Neural cell (in vitro differentiated cells): ENCODE measurements around the gene CA11. TPM values are rescaled to one million over a fixed set of nuclear protein-coding genes. Genes with fewer than 3 reads are reported as not detected.

Experiments
- H2AFZ ChIP-seq: fragments of 200-600, 300-800 bp; sonication (generic), shearing (Covaris generic); 2 replicates; pipeline ENCODE4 v1.6.0; 2014; ENCODE audit warnings: low read depth, mild to moderate bottlenecking, antibody characterized with exemption, low read length, moderate library complexity
- H3F3A ChIP-seq: fragments of 200-600 bp; shearing (Covaris generic); 2 replicates; pipeline ENCODE4 v1.6.1; 2016; ENCODE audit warnings: mild to moderate bottlenecking, moderate library complexity, mixed read lengths, antibody characterized with exemption, low read length; ENCODE audit not compliant: insufficient read depth, poor library complexity, severe bottlenecking
- H3K27ac ChIP-seq: fragments of 200-600, 300-800 bp; sonication (generic), shearing (Covaris generic); 2 replicates; pipeline ENCODE4 v1.5.1; 2014; ENCODE audit warnings: mild to moderate bottlenecking, low read length, moderate library complexity
- H3K27me3 ChIP-seq: fragments of 300-800, 200-600 bp; sonication (generic), shearing (Covaris generic); 2 replicates; pipeline ENCODE4 v1.6.0; 2014; ENCODE audit warnings: mild to moderate bottlenecking, low read depth, low read length, moderate library complexity; ENCODE audit not compliant: insufficient read depth
- H3K36me3 ChIP-seq: fragments of 300-800, 200-600 bp; sonication (generic), shearing (Covaris generic); 2 replicates; pipeline ENCODE4 v1.5.1; 2014; ENCODE audit warnings: mild to moderate bottlenecking, antibody characterized with exemption, low read length, moderate library complexity; ENCODE audit not compliant: insufficient read depth
- H3K4me2 ChIP-seq: fragments of 300-800, 200-600 bp; sonication (generic), shearing (Covaris generic); 2 replicates; pipeline ENCODE4 v1.6.0; 2014; ENCODE audit warnings: mild to moderate bottlenecking, low read length
- H3K4me3 ChIP-seq: fragments of 300-800, 200-600 bp; sonication (generic), shearing (Covaris generic); 2 replicates; pipeline ENCODE4 v1.5.1; 2014; ENCODE audit warnings: mild to moderate bottlenecking, low read length, moderate library complexity
- H3K79me2 ChIP-seq: fragments of 200-600 bp; shearing (Covaris generic); replicated peaks from 2 replicates; pipeline ENCODE4 v1.6.0; 2014; ENCODE audit warnings: mild to moderate bottlenecking, low read length, moderate library complexity; ENCODE audit not compliant: insufficient read depth
- H3K9ac ChIP-seq: fragments of 300-800, 200-600 bp; sonication (generic), shearing (Covaris generic); 2 replicates; pipeline ENCODE4 v1.6.1; 2016; ENCODE audit warnings: mild to moderate bottlenecking, low read length, mixed read lengths
- H3K9me2 ChIP-seq: fragments of 200-600 bp; shearing (Covaris generic); 2 replicates; pipeline ENCODE4 v1.6.1; 2016; ENCODE audit warnings: mild to moderate bottlenecking, low read length, mixed read lengths; ENCODE audit not compliant: insufficient read depth
- H3K9me3 ChIP-seq: fragments of 200-600, 300-800 bp; sonication (generic), shearing (Covaris generic); 2 replicates; pipeline ENCODE4 v1.6.1; 2016; ENCODE audit warnings: mild to moderate bottlenecking, mixed run types, low read length, moderate library complexity, mixed read lengths
- H4K20me1 ChIP-seq: fragments of 200-600 bp; shearing (Covaris generic); 2 replicates; pipeline ENCODE4 v1.6.1; 2016; ENCODE audit warnings: mild to moderate bottlenecking, mixed run types; ENCODE audit not compliant: insufficient read depth
- CTCF ChIP-seq: fragments of 450-650 bp; IDR thresholded peaks from 2 replicates; pipeline ENCODE4 v1.5.1; 2014; ENCODE audit warnings: antibody characterized with exemption, mild to moderate bottlenecking, moderate library complexity; ENCODE audit not compliant: poor library complexity, severe bottlenecking
- EP300 ChIP-seq: fragments of 450-650 bp; conservative IDR thresholded peaks from 2 replicates; pipeline ENCODE4 v1.6.1; 2014; ENCODE audit warnings: antibody characterized with exemption, mild to moderate bottlenecking, moderate library complexity; ENCODE audit not compliant: poor library complexity, severe bottlenecking
- EZH2 ChIP-seq: fragments of 200-600, 300-800 bp; shearing (Covaris generic), sonication (generic); IDR thresholded peaks from 2 replicates; pipeline ENCODE4 v1.6.1; 2014; ENCODE audit warnings: antibody characterized with exemption, low read length, borderline replicate concordance, mild to moderate bottlenecking; ENCODE audit not compliant: insufficient read depth, poor library complexity, severe bottlenecking
- MXI1 ChIP-seq: fragments of 450-650 bp; conservative IDR thresholded peaks from 2 replicates; pipeline ENCODE4 v1.6.1; 2014; ENCODE audit warnings: antibody characterized with exemption, mild to moderate bottlenecking; ENCODE audit not compliant: poor library complexity, severe bottlenecking
- POLR2AphosphoS5 ChIP-seq: IDR thresholded peaks from 2 replicates; pipeline ENCODE4 v1.6.1; 2012
- RAD21 ChIP-seq: fragments of 450-650 bp; conservative IDR thresholded peaks from 2 replicates; pipeline ENCODE4 v1.6.1; 2014; ENCODE audit warnings: antibody characterized with exemption, mild to moderate bottlenecking, moderate library complexity
- REST ChIP-seq: IDR thresholded peaks from 2 replicates; pipeline ENCODE4 v1.6.1; 2012; ENCODE audit warnings: borderline replicate concordance
- SMC3 ChIP-seq: fragments of 450-650 bp; conservative IDR thresholded peaks from 2 replicates; pipeline ENCODE4 v1.6.1; 2014; ENCODE audit warnings: antibody characterized with exemption, mild to moderate bottlenecking, moderate library complexity; ENCODE audit not compliant: poor library complexity
- TAF1 ChIP-seq: IDR thresholded peaks from 2 replicates; pipeline ENCODE4 v1.6.1; 2012; ENCODE audit warnings: low read depth
- polyA plus RNA-seq: library from polyadenylated mRNA; depleted of rRNA; stranded (reverse); fragments of >200 nt; gene quantifications from 2 replicates; pipeline ENCODE4 v1.2.3, GENCODE V29; 2014

The CA11 gene
- polyA plus RNA-seq, 1 donor from 2014 or later = 108 TPM

GRCh38 chr19:48674921-48675824 lies 29.2 kb upstream of the CA11 start:
- Histone ChIP-seq H3K9me2 (no peaks in the 10 kb centered on the region), H3K36me3 (no peaks in the 10 kb centered on the region), H3K4me3 (no peak overlapping the region), H2AFZ (no peak overlapping the region), H3K27ac (no peak overlapping the region), H3K9me3 (no peaks in the 10 kb centered on the region), H3K27me3 (no peaks in the 10 kb centered on the region), H3F3A (no peaks in the 10 kb centered on the region), H3K9ac (no peak overlapping the region), H4K20me1 (no peaks in the 10 kb centered on the region), H3K79me2 (no peaks in the 10 kb centered on the region), H3K4me2 (no peak overlapping the region)
- TF ChIP-seq RAD21 (peak; percentile 78), TAF1 (no peak), CTCF (peak; percentile 90), SMC3 (peak; percentile 89)

GRCh38 chr19:48674216-48674809 lies 28.3 kb upstream of the CA11 start:
- Histone ChIP-seq H3K9ac (no peak overlapping the region), H3K9me3 (no peaks in the 10 kb centered on the region), H3K4me2 (no peak overlapping the region), H3K27me3 (no peaks in the 10 kb centered on the region), H3K27ac (no peak overlapping the region), H2AFZ (no peak overlapping the region), H3K36me3 (no peaks in the 10 kb centered on the region), H3K9me2 (no peaks in the 10 kb centered on the region), H3K79me2 (no peaks in the 10 kb centered on the region), H3F3A (no peaks in the 10 kb centered on the region), H3K4me3 (no peak overlapping the region), H4K20me1 (no peaks in the 10 kb centered on the region)
- TF ChIP-seq CTCF = no peak
- no peak for TF ChIP-seq EZH2
- no peak for TF ChIP-seq REST
- TF ChIP-seq TAF1 = no peak
- TF ChIP-seq EP300 = no peak
- no peak for TF ChIP-seq POLR2AphosphoS5
- TF ChIP-seq SMC3 = no peak
- TF ChIP-seq MXI1 = no peak
- no peak for TF ChIP-seq RAD21
